SK-N-SH (cell line): ENCODE data around the gene THSD7B.

ENCODE experiments used
- CHD2 ChIP-seq: fragments of 150-350 bp; IDR thresholded peaks from 2 replicates; pipeline ENCODE4 v1.6.1; 2018; ENCODE audit warnings: low read length; ENCODE audit not compliant: partially characterized antibody
- CTCF ChIP-seq: fragments of 200-600 bp; sonication (generic); IDR thresholded peaks from 2 replicates; pipeline ENCODE4 v1.6.1; 2017; ENCODE audit warnings: antibody characterized with exemption, mild to moderate bottlenecking, moderate library complexity
- ELF1 ChIP-seq: IDR thresholded peaks from 2 replicates; pipeline ENCODE4 v1.4.0; 2012
- EZH2phosphoT487 ChIP-seq: fragments of 200-600 bp; sonication (generic); IDR thresholded peaks from 2 replicates; pipeline ENCODE4 v1.6.1; 2017; ENCODE audit warnings: low read depth, mixed run types, mild to moderate bottlenecking, antibody characterized with exemption, moderate library complexity, borderline replicate concordance
- MAX ChIP-seq: IDR thresholded peaks from 2 replicates; pipeline ENCODE4 v1.4.0; 2012; ENCODE audit warnings: low read depth
- PBX3 ChIP-seq: IDR thresholded peaks from 2 replicates; pipeline ENCODE4; 2012
- SMC3 ChIP-seq: IDR thresholded peaks from 2 replicates; pipeline ENCODE4 v1.6.1; 2012; ENCODE audit warnings: low read depth, low read length, improper control_type of control experiment
- ZBTB33 ChIP-seq: IDR thresholded peaks from 2 replicates; pipeline ENCODE4 v1.4.0; 2012; ENCODE audit warnings: low read depth, borderline replicate concordance

GRCh38 chr2:137638932-137639331 lies 873.6 kb downstream of the THSD7B start:
- TF ChIP-seq MAX, result no peak
- TF ChIP-seq CTCF, result no peak
- TF ChIP-seq CHD2, result no peak
- no peak for TF ChIP-seq EZH2phosphoT487
- no peak for TF ChIP-seq ELF1
- no peak for TF ChIP-seq ZBTB33
- TF ChIP-seq PBX3, result no peak
- TF ChIP-seq SMC3, result no peak
